Smooth muscle cell (in vitro differentiated cells): ENCODE data around the gene ARL15. TPM values are rescaled to one million over a fixed set of nuclear protein-coding genes. Genes with fewer than 3 reads are reported as not detected.
A peak's percentile ranks its signal among the peaks of the same experiment; 100 is the strongest.

Source experiments
- DNase-seq: peaks from one replicate; lab custom pipeline; 2025; ENCODE audit not compliant: unreplicated experiment; lab: John Stamatoyannopoulos, UW
- H2AFZ ChIP-seq: fragments of 200-600 bp; sonication (generic); 2 replicates; pipeline ENCODE4 v1.6.0; 2016; ENCODE audit warnings: antibody characterized with exemption, low read depth, mild to moderate bottlenecking
- H3F3A ChIP-seq: fragments of 200-600 bp; sonication (generic); 2 replicates; pipeline ENCODE4 v1.6.0; 2017; ENCODE audit warnings: antibody characterized with exemption, low read depth
- H3K27ac ChIP-seq: fragments of 200-600 bp; sonication (generic); 2 replicates; pipeline ENCODE4 v1.5.1; 2016; ENCODE audit warnings: low read depth, mild to moderate bottlenecking
- H3K27me3 ChIP-seq: fragments of 200-600 bp; sonication (generic); 2 replicates; pipeline ENCODE4 v1.6.1; 2016; ENCODE audit warnings: low read depth, mild to moderate bottlenecking
- H3K36me3 ChIP-seq: fragments of 200-600 bp; sonication (generic); 2 replicates; pipeline ENCODE4 v1.5.1; 2016; ENCODE audit warnings: low read depth
- H3K4me1 ChIP-seq: fragments of 200-600 bp; sonication (generic); 2 replicates; pipeline ENCODE4 v1.5.1; 2016; ENCODE audit warnings: low read depth
- H3K4me2 ChIP-seq: fragments of 200-600 bp; sonication (generic); 2 replicates; pipeline ENCODE4 v1.6.0; 2016; ENCODE audit warnings: mild to moderate bottlenecking
- H3K4me3 ChIP-seq: fragments of 200-600 bp; sonication (generic); 2 replicates; pipeline ENCODE4 v1.5.1; 2016; ENCODE audit warnings: mild to moderate bottlenecking
- H3K79me2 ChIP-seq: fragments of 200-600 bp; sonication (generic); 2 replicates; pipeline ENCODE4 v1.6.0; 2016; ENCODE audit warnings: low read depth, mild to moderate bottlenecking
- H3K9ac ChIP-seq: fragments of 200-600 bp; sonication (generic); 2 replicates; pipeline ENCODE4 v1.6.0; 2016; ENCODE audit warnings: low read depth
- H3K9me3 ChIP-seq: fragments of 200-600 bp; sonication (generic); replicated peaks from 2 replicates; pipeline ENCODE4 v1.5.1; 2016; ENCODE audit warnings: low read depth
- H4K20me1 ChIP-seq: fragments of 200-600 bp; sonication (generic); 2 replicates; pipeline ENCODE4 v1.6.0; 2016; ENCODE audit warnings: low read depth
- CTCF ChIP-seq: fragments of 200-600 bp; sonication (generic); IDR thresholded peaks from 2 replicates; pipeline ENCODE4 v1.5.1; 2017; ENCODE audit warnings: borderline replicate concordance, mild to moderate bottlenecking, antibody characterized with exemption; ENCODE audit not compliant: insufficient read depth, poor library complexity, severe bottlenecking
- WGBS: methylation state at CpG from one replicate; pipeline ENCODE4 v1.1.7; 2016; ENCODE audit warnings: low lambda C conversion rate; 5-methylcytosine and 5-hydroxymethylcytosine counted together
- polyA plus RNA-seq: library from polyadenylated mRNA; unstranded; fragments of >200 nt; fragmentation: Nextera tagmentation; extraction: Ambion mirVana; gene quantifications from 2 replicates; pipeline ENCODE4 v1.2.1, GENCODE V29; 2016
- total RNA-seq: library from RNA; depleted of rRNA; stranded (reverse); fragments of >200 nt; gene quantifications from 2 replicates; pipeline ENCODE4 v1.2.3, GENCODE V29; 2014

The ARL15 gene
- total and polyA plus RNA-seq, 2 experiments from 2014 or later, result 9.8 to 51.1 TPM

DNA sequence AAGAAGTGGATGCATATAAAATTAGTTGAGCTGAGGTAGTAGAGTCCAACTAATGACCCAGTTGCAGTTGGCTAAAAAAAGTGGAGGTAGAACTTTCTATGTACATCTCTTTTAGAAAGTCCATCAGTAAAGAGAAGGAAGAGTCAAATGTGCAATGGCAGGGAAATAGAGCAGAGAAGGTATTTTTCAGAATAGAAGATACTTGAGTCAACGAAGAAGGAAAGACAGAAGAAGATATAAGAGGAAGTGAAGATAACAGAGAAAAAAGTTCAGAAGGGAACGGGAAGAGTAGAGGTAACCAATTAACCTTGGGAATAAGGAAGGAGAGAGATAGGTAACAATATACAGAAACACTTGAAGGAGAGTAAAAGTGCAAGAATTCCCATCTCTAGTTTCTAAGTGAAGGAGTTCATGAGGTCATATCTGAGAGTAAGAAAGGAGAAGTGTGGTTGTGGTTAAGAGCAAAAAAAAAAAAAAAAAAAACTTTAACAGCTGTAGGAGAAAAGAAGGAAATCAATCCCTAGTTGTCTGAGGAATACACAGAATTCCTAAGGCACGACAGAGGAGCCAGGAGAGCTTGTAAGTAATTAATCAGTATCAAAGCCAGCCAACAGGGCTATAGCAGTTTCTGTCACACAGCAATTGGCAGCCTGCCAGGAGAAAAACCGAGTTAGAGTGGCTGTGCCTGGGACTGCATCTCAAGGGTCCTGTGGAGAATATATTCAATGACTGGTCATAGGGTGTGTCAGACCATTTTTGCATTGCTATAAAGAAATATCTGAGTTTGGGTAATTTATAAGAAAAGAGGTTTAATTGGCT lies 61.0 kb downstream of the ARL15 start:
- H3K27ac ChIP-seq, result no peak overlapping the region
- 60% methylated on average over 4 of the region's 4 CpGs for WGBS
- H3F3A ChIP-seq, result no peaks in the 10 kb centered on the region
- no peak overlapping the region for H3K4me3 ChIP-seq
- H3K4me2 ChIP-seq, result no peak overlapping the region
- no peaks in the 10 kb centered on the region for H3K36me3 ChIP-seq
- H2AFZ ChIP-seq, result no peak overlapping the region
- peaks cover 8% of the 10 kb centered on the region for H3K79me2 ChIP-seq
- no peaks in the 10 kb centered on the region for H3K27me3 ChIP-seq
- H4K20me1 ChIP-seq, result peaks cover 13% of the 10 kb centered on the region
- H3K9me3 ChIP-seq, result no peaks in the 10 kb centered on the region
- DNase-seq, result no peak
- H3K4me1 ChIP-seq, result no peaks in the 10 kb centered on the region
- H3K9ac ChIP-seq, result no peak overlapping the region
- no peak for TF ChIP-seq CTCF

- no peak overlapping the region for H2AFZ ChIP-seq
- no peak for DNase-seq
- no peak for TF ChIP-seq CTCF
- no peaks in the 10 kb centered on the region for H3K27me3 ChIP-seq
- no peaks in the 10 kb centered on the region for H3K9me3 ChIP-seq
- H3K27ac ChIP-seq, result no peak overlapping the region
- H3K9ac ChIP-seq, result no peak overlapping the region
- no peaks in the 10 kb centered on the region for H3K36me3 ChIP-seq
- no peaks in the 10 kb centered on the region for H3K4me1 ChIP-seq
- no peaks in the 10 kb centered on the region for H3F3A ChIP-seq
- H3K4me3 ChIP-seq, result no peak overlapping the region
- 77% methylated on average over 5 of the region's 5 CpGs for WGBS
- H3K4me2 ChIP-seq, result no peak overlapping the region
- peaks cover 17% of the 10 kb centered on the region for H4K20me1 ChIP-seq
- peaks cover 11% of the 10 kb centered on the region for H3K79me2 ChIP-seq
Measured at GRCh38 chr5:54247226-54247625, 63.1 kb downstream of the ARL15 start.

- DNase-seq, result no peak
- no peak overlapping the region for H3K4me2 ChIP-seq
- peak; percentile 80 for TF ChIP-seq CTCF
- H3K27me3 ChIP-seq, result no peaks in the 10 kb centered on the region
- H3K9me3 ChIP-seq, result no peaks in the 10 kb centered on the region
- WGBS, result 46% methylated on average over 4 of the region's 4 CpGs
- no peaks in the 10 kb centered on the region for H3K36me3 ChIP-seq
- no peak overlapping the region for H2AFZ ChIP-seq
- H3K9ac ChIP-seq, result no peak overlapping the region
- H3K79me2 ChIP-seq, result peaks cover 11% of the 10 kb centered on the region
- no peak overlapping the region for H3K27ac ChIP-seq
- H3K4me3 ChIP-seq, result no peak overlapping the region
- no peaks in the 10 kb centered on the region for H3K4me1 ChIP-seq
- peaks cover 9% of the 10 kb centered on the region for H4K20me1 ChIP-seq
- H3F3A ChIP-seq, result no peaks in the 10 kb centered on the region
Measured at GRCh38 chr5:54243483-54244080, 66.8 kb downstream of the ARL15 start.

- peaks cover 21% of the 10 kb centered on the region for H4K20me1 ChIP-seq
- no peaks in the 10 kb centered on the region for H3K36me3 ChIP-seq
- H3K4me1 ChIP-seq, result no peaks in the 10 kb centered on the region
- no peak for TF ChIP-seq CTCF
- H3F3A ChIP-seq, result no peaks in the 10 kb centered on the region
- no peaks in the 10 kb centered on the region for H3K27me3 ChIP-seq
- no peaks in the 10 kb centered on the region for H3K9me3 ChIP-seq
- no peak overlapping the region for H3K9ac ChIP-seq
- WGBS, result 96% methylated on average over 5 of the region's 5 CpGs
- no peak overlapping the region for H2AFZ ChIP-seq
- H3K79me2 ChIP-seq, result peaks cover 11% of the 10 kb centered on the region
- H3K4me3 ChIP-seq, result no peak overlapping the region
- H3K27ac ChIP-seq, result no peak overlapping the region
- no peak overlapping the region for H3K4me2 ChIP-seq
- DNase-seq, result no peak
Measured at GRCh38 chr5:54242297-54242696, 68.1 kb downstream of the ARL15 start.
